ENCODE results near the gene KRT83.
"Not testable (repeated sequence)": the region's sequence is repeated elsewhere in the genome, so short reads cannot be mapped to it uniquely, and the experiment has no call there.

Gene KRT83

GRCh38 chr12:52307836-52308805, 13.1 kb downstream of the KRT83 start:
- DNase-seq: peak; percentile 59

- DNase-seq: no peak
Measured at GRCh38 chr12:52306731-52307130, 14.5 kb downstream of the KRT83 start.

DNA sequence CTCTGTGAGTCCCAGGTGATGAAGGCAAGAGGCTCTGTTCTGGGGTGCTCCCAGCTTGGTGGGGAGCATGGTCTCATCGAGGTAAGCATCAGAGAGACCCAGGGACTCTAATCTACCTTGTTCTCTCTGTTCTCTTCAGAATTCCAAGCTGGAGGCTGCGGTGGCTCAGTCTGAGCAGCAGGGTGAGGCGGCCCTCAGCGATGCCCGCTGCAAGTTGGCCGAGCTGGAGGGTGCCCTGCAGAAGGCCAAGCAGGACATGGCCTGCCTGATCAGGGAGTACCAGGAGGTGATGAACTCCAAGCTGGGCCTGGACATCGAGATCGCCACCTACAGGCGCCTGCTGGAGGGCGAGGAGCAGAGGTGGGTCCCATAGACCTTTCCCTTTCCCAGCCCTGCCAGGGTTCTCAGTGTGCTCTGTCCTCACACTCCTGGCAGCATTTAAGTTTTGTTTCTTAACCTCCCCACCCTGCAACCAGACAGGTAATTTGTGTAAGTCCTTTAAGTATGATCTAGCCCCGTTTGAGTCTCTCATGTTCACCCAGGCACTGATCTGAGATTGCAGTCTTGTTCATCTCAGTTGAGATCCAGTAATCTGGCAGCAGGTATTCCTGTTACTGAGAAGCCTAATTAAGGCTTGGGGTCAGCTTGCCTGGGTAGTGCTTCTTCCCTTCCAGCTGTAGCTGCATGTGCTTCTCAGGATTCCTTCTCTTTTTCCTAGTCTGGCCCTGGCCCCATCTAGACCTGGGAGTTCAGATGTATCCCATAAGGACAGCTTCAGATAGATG, 15.1 kb downstream of the KRT83 start:
- DNase-seq: no peak

DNA sequence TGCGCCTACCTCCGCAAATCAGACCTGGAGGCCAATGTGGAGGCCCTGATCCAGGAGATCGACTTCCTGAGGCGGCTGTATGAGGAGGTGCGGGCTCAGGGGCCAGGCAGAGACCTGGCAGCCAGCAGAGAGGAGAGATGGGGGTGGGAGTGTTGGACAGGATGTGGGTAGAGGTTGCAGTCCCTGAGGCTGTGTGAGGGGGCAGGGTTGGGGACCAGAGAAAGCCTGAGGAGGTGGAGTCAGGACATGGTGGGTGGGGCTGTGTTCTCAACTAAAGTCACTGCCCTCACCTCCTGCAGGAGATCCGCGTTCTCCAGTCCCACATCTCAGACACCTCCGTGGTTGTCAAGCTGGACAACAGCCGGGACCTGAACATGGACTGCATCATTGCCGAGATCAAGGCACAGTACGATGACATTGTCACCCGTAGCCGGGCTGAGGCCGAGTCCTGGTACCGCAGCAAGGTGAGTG, 16.2 kb downstream of the KRT83 start:
- DNase-seq: not testable (repeated sequence)

- not testable (repeated sequence) for DNase-seq
Measured at GRCh38 chr12:52302242-52302914, 18.8 kb downstream of the KRT83 start.

DNA sequence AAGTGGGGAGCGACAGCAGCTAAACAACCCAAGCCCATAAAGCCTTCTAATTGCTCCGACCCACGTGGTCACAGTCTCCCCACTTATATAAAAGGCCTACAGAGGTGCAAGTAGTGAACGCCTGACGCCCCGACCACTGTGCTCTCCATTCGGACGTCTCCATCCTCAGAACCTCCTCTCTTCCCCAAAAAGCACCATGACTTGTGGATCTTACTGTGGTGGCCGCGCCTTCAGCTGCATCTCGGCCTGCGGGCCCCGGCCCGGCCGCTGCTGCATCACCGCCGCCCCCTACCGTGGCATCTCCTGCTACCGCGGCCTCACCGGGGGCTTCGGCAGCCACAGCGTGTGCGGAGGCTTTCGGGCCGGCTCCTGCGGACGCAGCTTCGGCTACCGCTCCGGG, 19.5 kb downstream of the KRT83 start:
- not testable (repeated sequence) for DNase-seq

DNA sequence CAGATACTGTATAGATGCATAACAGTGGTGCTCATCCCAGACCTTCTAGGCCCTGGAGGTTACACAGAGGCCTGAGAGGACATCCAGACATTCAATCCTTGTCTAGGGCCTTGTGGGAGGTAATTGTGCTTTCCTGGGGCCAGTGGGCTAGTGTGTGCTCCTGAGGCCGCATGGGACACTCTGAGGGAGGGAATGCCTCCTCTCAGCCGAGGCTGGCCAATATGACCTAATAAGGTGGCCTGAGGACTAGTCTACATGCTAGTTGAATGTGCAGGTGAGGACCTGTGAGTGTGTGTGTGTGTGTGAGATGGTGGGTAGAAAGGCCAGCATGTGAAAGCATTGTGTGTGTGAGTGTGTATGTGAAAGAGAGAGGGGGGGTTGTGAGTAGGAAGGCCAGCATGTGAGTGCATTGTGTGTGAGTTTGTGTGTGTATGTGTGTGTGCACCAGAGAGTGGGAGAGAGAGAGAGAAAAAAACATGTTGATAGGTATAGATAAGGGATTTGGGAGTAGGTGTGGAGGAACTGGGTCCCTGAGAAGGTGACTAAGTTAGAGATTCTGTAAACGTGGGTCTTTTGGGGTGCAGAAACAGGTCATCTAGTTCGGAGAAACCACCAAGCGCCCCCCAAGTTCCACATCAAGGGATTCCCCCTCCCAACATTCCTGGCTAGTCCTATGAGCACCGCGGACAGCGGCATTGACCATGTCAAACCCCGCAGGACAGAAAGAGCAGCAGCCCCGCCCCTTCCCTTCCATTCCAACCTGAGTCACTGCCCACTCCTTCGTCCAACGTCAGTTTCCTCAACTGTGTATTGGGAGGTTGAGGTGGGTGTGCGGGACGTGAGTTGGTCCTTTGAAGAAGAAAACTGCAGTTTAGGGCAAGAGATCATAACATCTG, 20.2 kb downstream of the KRT83 start:
- peak; percentile 27 for DNase-seq

GRCh38 chr12:52298677-52299190, 22.5 kb downstream of the KRT83 start:
- DNase-seq: no peak

GRCh38 chr12:52296572-52297215, 24.5 kb downstream of the KRT83 start:
- DNase-seq: no peak

GRCh38 chr12:52295663-52296062, 25.5 kb downstream of the KRT83 start:
- DNase-seq: no peak

- DNase-seq: no peak
Measured at GRCh38 chr12:52294803-52295202, 26.4 kb downstream of the KRT83 start.

GRCh38 chr12:52293926-52294325, 27.3 kb downstream of the KRT83 start:
- no peak for DNase-seq

GRCh38 chr12:52291267-52291935, 29.8 kb downstream of the KRT83 start, which contains the start of gene KRT81:
Gene KRT81 (minus strand): TSS chr12:52291534. CDS start chr12:52291465, 69 bp downstream.
- DNase-seq: no peak

- not testable (repeated sequence) for DNase-seq
Measured at GRCh38 chr12:52290483-52291134, 30.6 kb downstream of the KRT83 start.

- not testable (repeated sequence) for DNase-seq
Measured at GRCh38 chr12:52287816-52288805, 33.1 kb downstream of the KRT83 start.

- DNase-seq: not testable (repeated sequence)
Measured at GRCh38 chr12:52286857-52287785, 34.1 kb downstream of the KRT83 start.
